Left lung (tissue), 10 donors: Measurements from ENCODE around the gene COBL. TPM values are rescaled to one million over a fixed set of nuclear protein-coding genes. Genes with fewer than 3 reads are reported as not detected.
A peak's percentile ranks its signal among the peaks of the same experiment; 100 is the strongest.

Experiments
- ATAC-seq: fragments of 200-7000 bp; cut with Tn5 transposase; one replicate; pipeline ENCODE4 v1.9.1; 2020; ENCODE audit warnings: moderate library complexity
- DNase-seq, 4 donors: peaks; one replicate each; pipeline ENCODE4 v3.0.0-alpha.2; 2013 to 2020
- H3K27ac ChIP-seq, 2 donors: fragments of 200-600 bp; sonication (generic) in 1 of 2; one replicate each; pipeline versions ENCODE4 v1.5.0 to v1.8.0; 2020 to 2021
- H3K27me3 ChIP-seq, 2 donors: fragments of 200-600 bp; sonication (generic) in 1 of 2; one replicate each; pipeline versions ENCODE4 v1.5.0 to v1.8.0; 2020 to 2021
- H3K36me3 ChIP-seq, 2 donors: fragments of 200-600 bp; sonication (generic) in 1 of 2; one replicate each; pipeline versions ENCODE4 v1.5.0 to v1.8.0; 2020 to 2021
- H3K4me1 ChIP-seq, 2 donors: fragments of 200-600 bp; one replicate each; pipeline ENCODE4 v1.8.0; 2021
- H3K4me3 ChIP-seq, 2 donors: fragments of 200-600 bp; sonication (generic) in 1 of 2; one replicate each; pipeline versions ENCODE4 v1.5.0 to v1.8.0; 2020 to 2021; ENCODE audit warnings: mild to moderate bottlenecking in 1 of 2
- H3K9me3 ChIP-seq, 2 donors: fragments of 200-600 bp; sonication (generic) in 1 of 2; one replicate each; pipeline versions ENCODE4 v1.5.0 to v1.8.0; 2020 to 2021
- CTCF ChIP-seq, 2 donors: fragments of 200-600 bp; sonication (generic) in 1 of 2; IDR thresholded peaks; one replicate each; pipeline versions ENCODE4 v1.5.0 to v1.8.0; 2021; ENCODE audit warnings: antibody characterized with exemption in 2 of 2
- intact Hi-C, 2 donors: fragments of 100-400 bp; cut with DNase I; formaldehyde crosslinking; loops; one replicate each; pipeline versions ENCODE4 v1.11.2 to v1.14.2; 2022
- polyA plus RNA-seq, 6 donors: library from polyadenylated mRNA; unstranded; fragments of 120-200 nt; gene quantifications; one replicate each; pipeline ENCODE4 v1.2.1, GENCODE V29; 2013; ENCODE audit not compliant: insufficient read length in 6 of 6
- total RNA-seq, 2 donors: library from RNA; stranded (reverse); fragmentation: NEBNext Ultra II Directional; extraction: Animal tissue kit (Norgen Biotek cat#: 25700); gene quantifications; one replicate each; pipeline ENCODE4 v1.2.1, GENCODE V29; 2021
- donor health status: DM: no; HTN: yes; CAD: no.
- donor health status: DM: no; HTN: no; CAD: no.

The COBL gene
- total and polyA plus RNA-seq, 8 donors: 3.6 to 36.1 (median 6.4) TPM

GRCh38 chr7:51060536-51060935 is 256.1 kb downstream of the COBL start:
- ATAC-seq (no peak), DNase-seq (no peak)
- no peak for TF ChIP-seq CTCF (IDR thresholded peaks at IDR 0.05)
- intact Hi-C loops: no loop called here
- Histone ChIP-seq H3K27me3 (no peaks in the 10 kb centered on the region), H3K27ac (no peak overlapping the region), H3K36me3 (no peaks in the 10 kb centered on the region), H3K4me3 (no peak overlapping the region), H3K9me3 (no peaks in the 10 kb centered on the region), H3K4me1 (no peaks in the 10 kb centered on the region)

- DNase-seq: no peak
- ATAC-seq: no peak
- Histone ChIP-seq H3K27me3 (no peaks in the 10 kb centered on the region), H3K27ac (no peak overlapping the region), H3K4me3 (no peak overlapping the region), H3K36me3 (no peaks in the 10 kb centered on the region), H3K9me3 (no peaks in the 10 kb centered on the region), H3K4me1 (no peaks in the 10 kb centered on the region)
- intact Hi-C loops: no loop called here
- TF ChIP-seq CTCF (IDR thresholded peaks at IDR 0.05): no peak
Measured at GRCh38 chr7:51059504-51060142, 257.0 kb downstream of the COBL start.

GRCh38 chr7:51058764-51059163 is 257.8 kb downstream of the COBL start:
- no peak for ATAC-seq

GRCh38 chr7:51055039-51055840 is 261.4 kb downstream of the COBL start:
- Histone ChIP-seq H3K4me3 (no peak overlapping the region), H3K27me3 (no peaks in the 10 kb centered on the region), H3K27ac (no peak overlapping the region), H3K4me1 (no peaks in the 10 kb centered on the region), H3K36me3 (no peaks in the 10 kb centered on the region), H3K9me3 (no peaks in the 10 kb centered on the region)
- ATAC-seq: no peak
- no peak for DNase-seq
- intact Hi-C loops: no loop called here
- TF ChIP-seq CTCF (IDR thresholded peaks at IDR 0.05): no peak

More at GRCh38 chr7:51058764-51059163, 257.8 kb downstream of the COBL start:
- Histone ChIP-seq H3K4me3 (no peak overlapping the region), H3K36me3 (no peaks in the 10 kb centered on the region), H3K4me1 (no peaks in the 10 kb centered on the region), H3K9me3 (no peaks in the 10 kb centered on the region), H3K27ac (no peak overlapping the region), H3K27me3 (no peaks in the 10 kb centered on the region)
- TF ChIP-seq CTCF (IDR thresholded peaks at IDR 0.05): no peak
- intact Hi-C loops: no loop called here
- no peak for DNase-seq

GRCh38 chr7:51054231-51054630 is 262.4 kb downstream of the COBL start:
- ATAC-seq: peak; percentile 95
- no peaks in the 10 kb centered on the region for H3K4me1 ChIP-seq
- no peak overlapping the region for H3K27ac ChIP-seq
- H3K4me3 ChIP-seq: no peak overlapping the region
- intact Hi-C loops: no loop called here
- no peaks in the 10 kb centered on the region for H3K9me3 ChIP-seq
- no peaks in the 10 kb centered on the region for H3K27me3 ChIP-seq
- no peak for TF ChIP-seq CTCF (IDR thresholded peaks at IDR 0.05)
- DNase-seq: no peak
- no peaks in the 10 kb centered on the region for H3K36me3 ChIP-seq
